Mucosa of stomach (tissue), 1 donor: ENCODE data around the gene DNM1L.
A peak's percentile ranks its signal among the peaks of the same experiment; 100 is the strongest.

Experiments
- H3K27me3 ChIP-seq: one replicate; pipeline ENCODE4 v1.7.0; 2013; ENCODE audit warnings: mild to moderate bottlenecking, low read length; ENCODE audit not compliant: control insufficient read depth, insufficient read depth
- H3K36me3 ChIP-seq: one replicate; pipeline ENCODE4 v1.7.0; 2013; ENCODE audit warnings: low read length; ENCODE audit not compliant: control insufficient read depth, insufficient read depth
- H3K4me1 ChIP-seq: one replicate; pipeline ENCODE4 v1.7.0; 2013; ENCODE audit warnings: mild to moderate bottlenecking, low read length; ENCODE audit not compliant: control insufficient read depth, insufficient read depth
- H3K4me3 ChIP-seq: one replicate; pipeline ENCODE4 v1.7.0; 2013; ENCODE audit warnings: low read length
- H3K9ac ChIP-seq: one replicate; pipeline ENCODE4 v1.7.0; 2013; ENCODE audit warnings: mild to moderate bottlenecking, low read length, moderate library complexity
- H3K9me3 ChIP-seq: one replicate; pipeline ENCODE4 v1.7.0; 2013; ENCODE audit warnings: mild to moderate bottlenecking, low read length, moderate library complexity; ENCODE audit not compliant: control insufficient read depth
- donor health status: Pancreatic carcinoma.

The DNM1L gene

GRCh38 chr12:32739279-32739678, 60.2 kb downstream of the DNM1L start:
- no peaks in the 10 kb centered on the region for H3K27me3 ChIP-seq
- no peaks in the 10 kb centered on the region for H3K9me3 ChIP-seq
- H3K36me3 ChIP-seq: peaks cover 6% of the 10 kb centered on the region
- H3K9ac ChIP-seq: no peak overlapping the region
- no peak overlapping the region for H3K4me3 ChIP-seq
- no peaks in the 10 kb centered on the region for H3K4me1 ChIP-seq

DNA sequence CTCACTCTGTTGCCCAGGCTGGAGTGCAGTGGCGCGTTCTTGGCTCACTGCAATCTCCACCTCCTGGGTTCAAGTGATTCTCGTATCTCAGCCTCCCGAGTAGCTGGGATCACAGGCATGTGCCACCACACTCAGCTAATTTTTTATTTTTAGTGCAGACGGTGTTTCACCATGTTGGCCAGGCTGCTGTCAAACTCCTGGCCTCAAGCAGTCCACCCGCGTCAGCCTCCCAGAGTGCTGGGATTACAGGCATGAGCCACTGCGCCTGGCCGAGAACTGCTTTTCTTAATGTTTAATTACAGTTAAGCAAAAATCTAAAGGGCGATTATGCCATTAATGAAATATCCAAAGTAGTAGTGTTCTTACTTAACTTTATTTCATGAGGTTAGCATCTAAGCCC, 63.0 kb downstream of the DNM1L start:
- Histone ChIP-seq H3K9ac (no peak overlapping the region), H3K4me1 (no peaks in the 10 kb centered on the region), H3K36me3 (peaks cover 6% of the 10 kb centered on the region), H3K9me3 (no peaks in the 10 kb centered on the region), H3K27me3 (no peaks in the 10 kb centered on the region), H3K4me3 (no peak overlapping the region)

- Histone ChIP-seq H3K4me3 (no peak overlapping the region), H3K9ac (no peak overlapping the region), H3K36me3 (peaks cover 6% of the 10 kb centered on the region)
Observed at GRCh38 chr12:32743264-32743663, 64.2 kb downstream of the DNM1L start.

GRCh38 chr12:32753605-32754004, 74.5 kb downstream of the DNM1L start:
- Histone ChIP-seq H3K27me3 (no peaks in the 10 kb centered on the region), H3K36me3 (peaks cover 7% of the 10 kb centered on the region), H3K4me1 (peaks cover 13% of the 10 kb centered on the region), H3K4me3 (no peak overlapping the region), H3K9ac (peak overlapping the region; percentile 85), H3K9me3 (no peaks in the 10 kb centered on the region)

More at GRCh38 chr12:32743264-32743663, 64.2 kb downstream of the DNM1L start:
- Histone ChIP-seq H3K27me3 (no peaks in the 10 kb centered on the region), H3K9me3 (no peaks in the 10 kb centered on the region), H3K4me1 (no peaks in the 10 kb centered on the region)

- Histone ChIP-seq H3K36me3 (peaks cover 7% of the 10 kb centered on the region), H3K9me3 (no peaks in the 10 kb centered on the region), H3K27me3 (no peaks in the 10 kb centered on the region), H3K4me3 (no peak overlapping the region), H3K9ac (peak overlapping the region; percentile 85), H3K4me1 (peaks cover 13% of the 10 kb centered on the region)
Observed at GRCh38 chr12:32754111-32754510, 75.0 kb downstream of the DNM1L start.

DNA sequence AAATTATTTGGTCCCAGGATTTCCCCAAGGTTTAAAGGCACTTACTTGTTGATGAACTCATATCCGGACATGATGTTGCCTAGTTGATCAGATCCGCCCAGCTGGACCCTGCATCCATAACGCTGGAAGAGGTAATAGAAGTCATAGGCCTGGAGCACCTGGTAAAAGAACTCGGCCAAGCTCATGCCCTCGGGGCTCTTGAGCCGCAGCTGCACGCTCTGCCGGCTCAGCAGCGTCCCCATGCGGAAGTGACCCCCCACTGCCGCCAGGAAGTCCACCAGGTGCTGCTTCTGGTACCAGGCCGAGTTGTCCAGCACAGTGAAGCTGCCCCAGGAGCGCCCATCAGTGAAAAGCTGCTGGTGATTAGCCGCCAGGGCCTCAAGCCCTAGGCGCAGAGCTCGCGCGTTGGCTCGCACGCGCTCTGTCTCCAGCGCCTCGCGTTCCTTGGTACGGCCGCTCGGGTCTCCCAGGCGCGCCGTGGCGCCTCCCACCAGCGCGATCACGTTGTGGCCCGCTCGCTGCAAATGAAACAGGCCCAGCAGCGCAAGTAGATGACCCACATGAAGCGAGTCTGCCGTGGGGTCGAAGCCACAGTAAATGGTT, 76.1 kb downstream of the DNM1L start:
- H3K27me3 ChIP-seq: no peaks in the 10 kb centered on the region
- peaks cover 13% of the 10 kb centered on the region for H3K4me1 ChIP-seq
- H3K4me3 ChIP-seq: peak overlapping the region; percentile 96
- H3K9ac ChIP-seq: peak overlapping the region; percentile 85
- no peaks in the 10 kb centered on the region for H3K9me3 ChIP-seq
- H3K36me3 ChIP-seq: peaks cover 7% of the 10 kb centered on the region

DNA sequence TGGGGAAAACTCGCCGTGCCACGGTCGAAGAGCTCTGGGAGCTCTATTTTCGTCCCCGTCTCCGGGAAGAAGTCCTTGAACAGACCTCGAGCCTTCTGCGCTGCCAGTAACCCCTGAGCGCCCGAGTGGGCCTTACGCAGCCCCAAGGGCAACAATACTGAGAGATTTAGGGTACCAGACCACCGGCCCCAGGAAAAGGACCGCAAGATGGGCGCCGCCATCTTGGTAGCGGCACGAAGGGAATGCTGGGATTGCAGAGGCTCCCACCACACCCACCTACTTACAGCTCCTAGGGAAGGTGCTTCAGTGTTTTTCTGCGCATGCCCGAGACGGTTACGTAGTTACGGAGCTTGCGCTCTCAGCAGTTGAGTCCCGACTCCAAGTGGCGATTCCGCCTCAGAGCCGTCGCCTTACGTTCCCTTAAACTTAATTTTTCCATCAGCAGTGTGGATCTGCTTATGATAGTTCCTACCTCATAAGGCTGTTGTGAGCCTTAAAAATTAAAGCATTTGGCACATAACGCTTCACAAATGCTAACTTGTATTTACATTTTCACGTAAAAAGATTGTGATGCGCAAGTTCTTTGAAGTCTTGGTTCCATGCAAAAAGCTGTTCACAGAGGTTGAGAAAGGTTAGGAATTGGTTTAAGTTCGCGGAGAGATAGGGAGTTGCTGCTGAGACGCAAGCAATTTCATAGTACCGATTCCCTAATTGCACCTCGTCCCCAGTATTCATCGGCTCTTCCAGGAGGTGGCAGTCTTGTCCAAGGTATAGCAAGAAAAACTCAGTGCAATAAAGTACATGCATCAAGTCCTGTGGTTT, 76.8 kb downstream of the DNM1L start, which contains the start of gene YARS2:
Gene YARS2 (minus strand): TSS at position 244 of the 822 bp plus-strand sequence. CDS start 23 bp downstream, at position 221.
- Histone ChIP-seq H3K9me3 (no peaks in the 10 kb centered on the region), H3K4me3 (peak within 1 kb of the TSS; percentile 96), H3K27me3 (no peaks in the 10 kb centered on the region), H3K4me1 (peaks cover 13% of the 10 kb centered on the region), H3K9ac (peak within 1 kb of the TSS; percentile 85), H3K36me3 (peaks cover 7% of the 10 kb centered on the region)

GRCh38 chr12:32756476-32757066, 77.5 kb downstream of the DNM1L start:
- Histone ChIP-seq H3K9ac (peak overlapping the region; percentile 85), H3K4me3 (peak overlapping the region; percentile 96), H3K27me3 (no peaks in the 10 kb centered on the region), H3K9me3 (no peaks in the 10 kb centered on the region), H3K4me1 (peaks cover 13% of the 10 kb centered on the region), H3K36me3 (peaks cover 4% of the 10 kb centered on the region)

DNA sequence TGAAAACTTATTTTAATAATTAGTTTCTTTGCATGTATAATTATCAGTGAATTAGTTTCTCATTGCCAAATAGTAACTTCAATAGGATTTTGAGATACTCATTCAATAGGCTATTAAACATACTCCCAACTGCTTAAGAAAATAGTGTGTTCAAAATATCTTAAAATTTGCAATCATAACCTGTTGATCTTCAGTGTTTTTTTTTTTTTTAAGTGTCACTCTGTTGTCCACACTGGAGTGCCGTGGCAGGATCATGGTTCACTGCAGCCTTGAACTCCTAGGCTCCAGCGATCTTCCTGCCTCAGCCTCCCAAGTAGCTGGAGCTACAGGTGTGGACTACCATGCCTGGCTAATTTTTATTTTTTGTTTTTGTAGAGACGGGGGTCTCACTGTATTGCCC, 78.1 kb downstream of the DNM1L start:
- peaks cover 13% of the 10 kb centered on the region for H3K4me1 ChIP-seq
- no peaks in the 10 kb centered on the region for H3K9me3 ChIP-seq
- no peaks in the 10 kb centered on the region for H3K36me3 ChIP-seq
- no peak overlapping the region for H3K9ac ChIP-seq
- H3K27me3 ChIP-seq: no peaks in the 10 kb centered on the region
- H3K4me3 ChIP-seq: no peak overlapping the region

DNA sequence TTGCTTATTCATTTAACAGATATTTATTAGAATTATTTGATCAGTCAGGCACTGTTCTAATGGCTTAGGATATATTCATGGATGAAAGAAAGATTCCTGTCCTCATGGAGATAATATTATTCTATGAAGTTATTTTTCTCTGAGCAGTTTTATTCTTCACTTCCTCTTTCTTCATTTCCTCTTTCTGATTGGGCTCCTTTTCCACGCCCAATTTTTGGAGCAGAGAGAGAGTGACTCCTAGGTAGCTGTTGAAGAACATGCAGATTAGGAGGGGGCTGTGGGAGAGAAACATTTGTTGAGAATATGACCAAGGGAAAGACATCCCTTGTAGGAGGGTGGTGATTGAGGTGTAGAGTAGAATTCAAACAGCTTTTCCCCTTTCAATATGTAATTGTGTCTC, 82.6 kb downstream of the DNM1L start:
- H3K4me3 ChIP-seq: no peak overlapping the region
- no peaks in the 10 kb centered on the region for H3K4me1 ChIP-seq
- no peaks in the 10 kb centered on the region for H3K36me3 ChIP-seq
- no peak overlapping the region for H3K9ac ChIP-seq
- H3K27me3 ChIP-seq: no peaks in the 10 kb centered on the region
- no peaks in the 10 kb centered on the region for H3K9me3 ChIP-seq

- Histone ChIP-seq H3K4me1 (no peaks in the 10 kb centered on the region), H3K36me3 (no peaks in the 10 kb centered on the region), H3K9ac (no peak overlapping the region), H3K9me3 (no peaks in the 10 kb centered on the region), H3K4me3 (no peak overlapping the region), H3K27me3 (no peaks in the 10 kb centered on the region)
Observed at GRCh38 chr12:32765906-32766305, 86.8 kb downstream of the DNM1L start.

DNA sequence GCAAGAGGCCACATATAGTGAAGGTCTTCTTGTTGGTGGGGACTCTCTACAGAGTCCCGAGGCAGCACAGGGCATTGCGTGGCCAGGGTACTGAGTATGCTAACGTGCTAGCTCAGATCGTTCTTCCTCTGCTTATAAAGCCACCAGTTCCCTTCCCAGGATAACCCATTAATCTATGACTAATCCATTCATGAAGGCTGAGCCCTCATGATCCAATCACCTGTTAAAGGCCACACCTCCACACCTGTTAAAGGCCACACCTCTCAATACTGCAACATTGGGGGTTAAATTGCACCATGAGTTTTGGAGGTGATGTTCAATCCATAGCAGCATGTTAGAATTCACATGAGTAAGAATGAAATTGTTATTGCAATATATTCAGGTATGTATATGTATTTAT, 89.4 kb downstream of the DNM1L start:
- H3K9me3 ChIP-seq: no peaks in the 10 kb centered on the region
- no peaks in the 10 kb centered on the region for H3K27me3 ChIP-seq
- peaks cover 4% of the 10 kb centered on the region for H3K4me1 ChIP-seq
- H3K9ac ChIP-seq: no peak overlapping the region
- no peak overlapping the region for H3K4me3 ChIP-seq
- no peaks in the 10 kb centered on the region for H3K36me3 ChIP-seq
